Measurements from ENCODE around the gene ADGRG2. TPM values are rescaled to one million over a fixed set of nuclear protein-coding genes. Genes with fewer than 3 reads are reported as not detected.

ADGRG2 gene
- total RNA-seq, 1 experiment from 2014 or later: 0.09 TPM

DNA sequence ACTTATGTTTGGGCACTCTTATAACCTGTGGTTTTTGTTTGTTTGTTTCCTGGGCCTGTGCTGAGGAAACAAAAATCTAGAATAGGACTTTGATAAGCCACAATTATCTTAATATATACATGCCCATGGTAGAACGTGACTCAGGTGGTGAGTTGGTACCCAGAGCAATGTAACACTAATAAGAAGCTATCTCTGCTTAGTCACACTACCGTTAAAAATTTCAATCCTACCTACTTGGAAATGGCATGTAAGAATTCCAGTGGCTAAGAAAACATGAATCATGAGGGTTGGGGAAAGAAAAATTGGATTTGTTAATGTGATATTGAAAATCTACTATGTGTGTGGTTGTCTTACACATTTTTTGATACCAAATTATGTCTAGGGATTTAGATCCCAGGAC, 30.5 kb upstream of the ADGRG2 start:
- Mint-ChIP-seq H3K27me3 (ENCODE audit: unreplicated experiment) (peaks cover 33% of the 10 kb centered on the region), H3K4me1 (ENCODE audit: low read depth, unreplicated experiment) (no peaks in the 10 kb centered on the region), H3K4me3 (ENCODE audit: low read depth, unreplicated experiment) (no peak overlapping the region), H3K36me3 (ENCODE audit: insufficient read depth, unreplicated experiment) (no peaks in the 10 kb centered on the region), H3K9me3 (ENCODE audit: low read depth, unreplicated experiment) (no peaks in the 10 kb centered on the region), H3K27ac (ENCODE audit: unreplicated experiment) (no peak overlapping the region)
- intact Hi-C loops (cut with micrococcal nuclease; ENCODE audit: unreplicated experiment): no loop called here
- TF ChIP-seq, protein P1, sequence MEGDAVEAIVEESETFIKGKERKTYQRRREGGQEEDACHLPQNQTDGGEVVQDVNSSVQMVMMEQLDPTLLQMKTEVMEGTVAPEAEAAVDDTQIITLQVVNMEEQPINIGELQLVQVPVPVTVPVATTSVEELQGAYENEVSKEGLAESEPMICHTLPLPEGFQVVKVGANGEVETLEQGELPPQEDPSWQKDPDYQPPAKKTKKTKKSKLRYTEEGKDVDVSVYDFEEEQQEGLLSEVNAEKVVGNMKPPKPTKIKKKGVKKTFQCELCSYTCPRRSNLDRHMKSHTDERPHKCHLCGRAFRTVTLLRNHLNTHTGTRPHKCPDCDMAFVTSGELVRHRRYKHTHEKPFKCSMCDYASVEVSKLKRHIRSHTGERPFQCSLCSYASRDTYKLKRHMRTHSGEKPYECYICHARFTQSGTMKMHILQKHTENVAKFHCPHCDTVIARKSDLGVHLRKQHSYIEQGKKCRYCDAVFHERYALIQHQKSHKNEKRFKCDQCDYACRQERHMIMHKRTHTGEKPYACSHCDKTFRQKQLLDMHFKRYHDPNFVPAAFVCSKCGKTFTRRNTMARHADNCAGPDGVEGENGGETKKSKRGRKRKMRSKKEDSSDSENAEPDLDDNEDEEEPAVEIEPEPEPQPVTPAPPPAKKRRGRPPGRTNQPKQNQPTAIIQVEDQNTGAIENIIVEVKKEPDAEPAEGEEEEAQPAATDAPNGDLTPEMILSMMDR (IDR thresholded peaks at IDR 0.05; ENCODE audit: unreplicated experiment): no peak
- no peak for DNase-seq
- CTCF ChIA-PET: no interaction called here
- no TSS peak for BruUV-seq (replicated peaks)

DNA sequence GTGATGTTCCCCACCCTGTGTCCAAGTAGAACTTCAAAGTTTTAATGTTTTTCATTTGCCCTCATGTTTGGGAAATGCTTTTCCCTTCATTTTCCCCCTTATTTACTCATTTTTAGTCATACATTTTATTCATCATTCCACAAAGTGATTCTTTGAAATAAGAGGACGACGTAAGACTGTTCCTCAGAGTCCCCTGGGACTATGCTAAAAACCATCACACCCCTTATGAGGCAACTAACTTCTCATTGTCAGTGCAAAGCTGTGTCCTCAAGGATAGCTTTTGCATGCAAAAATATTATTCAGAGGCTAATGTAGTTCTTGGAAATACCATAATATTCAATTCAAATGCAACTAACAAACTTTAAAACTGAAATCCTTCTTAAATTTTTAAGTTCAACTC, 14.8 kb upstream of the ADGRG2 start:
- TF ChIP-seq, protein P1 (IDR thresholded peaks at IDR 0.05; ENCODE audit: unreplicated experiment): no peak
- H3K36me3 Mint-ChIP-seq (ENCODE audit: insufficient read depth, unreplicated experiment): no peaks in the 10 kb centered on the region
- no peak for DNase-seq
- no TSS peak for BruUV-seq (replicated peaks)
- H3K4me3 Mint-ChIP-seq (ENCODE audit: low read depth, unreplicated experiment): no peak overlapping the region
- no peaks in the 10 kb centered on the region for H3K4me1 Mint-ChIP-seq (ENCODE audit: low read depth, unreplicated experiment)
- CTCF ChIA-PET: interaction anchor here (1.0 kb wide), 1 partner anchor 18 kb away, joined by 3 read pairs; no protein-coding TSS in a partner anchor
- intact Hi-C loops (cut with micrococcal nuclease; ENCODE audit: unreplicated experiment): loop anchor here (10.0 kb wide), 1 partner anchor 1082 kb away; no protein-coding TSS in a partner anchor
- H3K9me3 Mint-ChIP-seq (ENCODE audit: low read depth, unreplicated experiment): no peaks in the 10 kb centered on the region
- no peak overlapping the region for H3K27ac Mint-ChIP-seq (ENCODE audit: unreplicated experiment)
- peaks cover 34% of the 10 kb centered on the region for H3K27me3 Mint-ChIP-seq (ENCODE audit: unreplicated experiment)

DNA sequence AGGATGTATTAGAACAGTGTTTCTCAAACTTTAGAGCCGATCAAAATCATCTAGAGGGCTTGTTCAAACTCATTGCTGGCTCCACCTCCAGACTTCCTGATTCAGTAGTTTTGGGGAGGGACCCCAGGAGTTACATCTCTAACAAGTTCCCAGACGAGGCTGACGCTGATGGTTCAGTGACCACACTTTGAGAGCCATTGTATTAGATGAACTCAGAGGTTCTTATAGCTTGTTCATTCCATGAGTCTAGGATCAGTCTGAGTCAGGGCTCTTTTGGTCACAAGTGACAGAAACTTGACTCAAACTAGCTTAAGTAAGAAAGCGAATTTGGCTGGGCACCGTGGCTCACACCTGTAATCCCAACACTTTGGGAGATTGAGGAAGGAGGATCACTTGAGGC, 11.5 kb upstream of the ADGRG2 start:
- BruUV-seq (replicated peaks): no TSS peak
- DNase-seq: no peak
- Mint-ChIP-seq H3K4me3 (ENCODE audit: low read depth, unreplicated experiment) (no peak overlapping the region), H3K36me3 (ENCODE audit: insufficient read depth, unreplicated experiment) (no peaks in the 10 kb centered on the region), H3K4me1 (ENCODE audit: low read depth, unreplicated experiment) (no peaks in the 10 kb centered on the region), H3K9me3 (ENCODE audit: low read depth, unreplicated experiment) (no peaks in the 10 kb centered on the region), H3K27ac (ENCODE audit: unreplicated experiment) (no peak overlapping the region), H3K27me3 (ENCODE audit: unreplicated experiment) (peaks cover 48% of the 10 kb centered on the region)
- intact Hi-C loops (cut with micrococcal nuclease; ENCODE audit: unreplicated experiment): loop anchor here (10.0 kb wide), 1 partner anchor 1079 kb away; no protein-coding TSS in a partner anchor
- CTCF ChIA-PET: interaction anchor here (0.9 kb wide), 1 partner anchor 93 kb away, joined by 3 read pairs; no protein-coding TSS in a partner anchor
- TF ChIP-seq, protein P1 (IDR thresholded peaks at IDR 0.05; ENCODE audit: unreplicated experiment): no peak

DNA sequence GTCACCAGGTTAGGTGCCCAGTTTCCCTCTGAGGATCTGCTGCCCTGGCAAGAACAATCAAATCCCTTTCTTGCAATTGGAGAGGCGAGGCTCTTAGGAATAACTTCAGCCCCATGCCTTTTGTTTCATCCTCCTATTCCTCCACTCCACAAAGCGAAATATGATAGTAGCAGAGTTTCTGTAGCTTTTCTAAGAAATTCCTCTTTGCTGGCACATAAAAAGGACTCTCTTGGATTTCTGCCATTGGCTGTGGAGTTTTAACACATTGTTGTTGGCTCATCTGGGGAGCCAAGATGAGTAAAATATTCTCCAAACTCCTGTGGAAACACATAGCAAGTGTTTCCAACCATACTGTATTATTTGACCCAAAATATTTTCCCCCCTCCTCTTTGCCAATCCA, 11.0 kb upstream of the ADGRG2 start:
- TF ChIP-seq, protein P1 (IDR thresholded peaks at IDR 0.05; ENCODE audit: unreplicated experiment): no peak
- no peak for DNase-seq
- intact Hi-C loops (cut with micrococcal nuclease; ENCODE audit: unreplicated experiment): loop anchor here (10.0 kb wide), 1 partner anchor 1078 kb away; no protein-coding TSS in a partner anchor
- Mint-ChIP-seq H3K9me3 (ENCODE audit: low read depth, unreplicated experiment) (no peaks in the 10 kb centered on the region), H3K36me3 (ENCODE audit: insufficient read depth, unreplicated experiment) (no peaks in the 10 kb centered on the region), H3K27me3 (ENCODE audit: unreplicated experiment) (peaks cover 53% of the 10 kb centered on the region), H3K27ac (ENCODE audit: unreplicated experiment) (no peak overlapping the region), H3K4me1 (ENCODE audit: low read depth, unreplicated experiment) (no peaks in the 10 kb centered on the region), H3K4me3 (ENCODE audit: low read depth, unreplicated experiment) (no peak overlapping the region)
- CTCF ChIA-PET: no interaction called here
- BruUV-seq (replicated peaks): no TSS peak

Measured in Calu3 (cell line).